ENCODE measurements around the gene EFTUD2. TPM values are rescaled to one million over a fixed set of nuclear protein-coding genes. Genes with fewer than 3 reads are reported as not detected.

The EFTUD2 gene
- polyA plus RNA-seq, 4 donors: 79.4 to 119 (median 110) TPM

- DNase-seq (ENCODE audit: low read depth in 4 of 4, low spot score in 3 of 4): no peak
Measured at GRCh38 chr17:44912763-44913544, 13.7 kb upstream of the EFTUD2 start.

- DNase-seq (ENCODE audit: low read depth in 4 of 4, low spot score in 3 of 4): no peak
Measured at GRCh38 chr17:44911133-44912001, 12.1 kb upstream of the EFTUD2 start.

DNA sequence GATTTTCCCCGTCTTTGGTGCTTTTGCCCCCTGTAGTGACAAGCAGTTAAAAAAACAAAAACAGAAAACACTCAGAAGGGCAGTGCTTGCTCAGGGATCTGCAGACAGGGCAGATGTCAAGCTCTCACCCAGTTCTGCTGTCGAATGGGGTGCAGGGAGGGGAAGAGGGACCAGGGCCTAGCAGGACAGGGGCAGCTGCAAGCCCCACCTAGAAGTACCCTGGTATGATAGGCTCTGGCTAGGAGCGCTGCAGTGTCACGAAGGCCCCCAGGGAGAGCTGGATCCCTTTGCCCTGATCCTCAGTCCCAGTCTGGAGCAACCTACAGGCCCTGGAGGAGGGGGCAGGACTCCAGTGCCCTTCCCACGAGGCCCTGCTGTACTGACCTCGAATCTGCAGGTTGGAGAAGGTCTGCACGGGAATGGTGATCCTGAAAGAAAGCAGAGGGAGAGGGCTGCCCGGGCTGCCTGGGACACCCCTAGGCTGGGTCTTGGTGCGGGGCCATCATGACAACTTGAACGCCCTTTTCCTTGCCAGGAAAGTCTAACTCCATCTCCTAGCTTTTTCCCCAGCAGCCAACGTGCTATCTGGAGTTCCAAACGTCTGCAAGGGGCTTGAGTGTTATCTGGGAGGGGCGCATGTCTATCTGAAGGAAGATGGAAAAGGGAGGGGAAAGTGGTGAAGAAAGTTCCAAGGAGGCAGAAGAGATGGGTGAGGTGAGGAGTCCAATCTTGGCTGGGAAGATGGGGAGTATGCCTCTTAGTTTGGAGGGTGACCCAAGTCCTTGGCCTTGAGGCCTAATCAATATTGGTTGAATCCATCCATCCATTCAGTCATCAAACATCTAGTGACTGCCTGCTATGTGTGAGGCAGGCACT, 11.2 kb upstream of the EFTUD2 start:
- no peak for DNase-seq (ENCODE audit: low read depth in 4 of 4, low spot score in 3 of 4)

DNA sequence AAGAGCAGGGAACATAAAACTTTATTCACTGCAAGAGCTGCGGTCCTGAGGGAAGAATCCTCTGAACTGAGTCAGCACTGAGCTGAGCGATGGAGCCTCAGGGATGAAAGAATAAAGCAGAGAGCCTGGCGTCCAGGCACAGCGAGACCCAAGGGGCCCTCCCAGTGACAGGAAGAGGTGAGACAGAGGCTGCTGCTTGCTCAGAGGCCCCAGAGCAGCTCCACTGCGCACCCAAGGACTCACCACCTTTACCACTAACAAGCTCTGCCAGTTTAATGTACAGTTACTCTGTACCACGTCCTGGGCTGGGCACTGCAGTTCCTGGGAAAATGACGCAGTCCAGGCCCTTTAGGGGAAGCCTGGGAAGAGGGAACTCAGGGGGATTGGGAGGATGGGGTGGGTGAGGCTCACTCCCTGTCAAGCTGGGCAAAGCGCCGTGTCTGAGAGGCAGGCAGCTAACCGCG, 10.5 kb upstream of the EFTUD2 start:
- DNase-seq (ENCODE audit: low read depth in 4 of 4, low spot score in 3 of 4): no peak

DNA sequence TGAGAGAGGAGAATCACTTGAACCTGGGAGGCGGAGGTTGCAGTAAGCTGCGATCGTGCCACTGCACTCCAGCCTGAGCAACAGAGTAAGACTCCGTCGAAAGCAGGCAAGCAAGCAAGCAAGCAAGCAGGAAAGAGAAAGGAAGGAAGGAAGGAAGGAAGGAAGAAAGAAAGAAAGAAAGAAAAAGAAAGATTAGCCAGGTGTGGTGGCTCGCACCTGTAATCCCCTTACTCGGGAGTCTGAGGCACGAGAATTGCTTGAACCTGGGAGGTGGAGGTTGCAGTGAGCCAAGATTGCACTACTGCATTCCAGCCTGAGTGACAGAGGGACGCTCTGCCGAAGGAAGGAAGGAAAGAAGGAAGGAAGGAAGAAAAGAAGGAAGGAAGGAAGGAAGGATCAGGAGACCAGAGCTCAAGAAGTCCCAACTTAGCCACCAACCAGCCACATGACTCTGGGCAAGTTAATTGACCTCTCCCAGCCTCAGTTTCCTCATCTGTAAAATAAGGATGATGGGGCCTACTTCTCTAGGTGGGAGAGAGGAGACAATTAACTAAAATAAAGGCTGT, 9.6 kb upstream of the EFTUD2 start:
- no peak for DNase-seq (ENCODE audit: low read depth in 4 of 4, low spot score in 3 of 4)

DNA sequence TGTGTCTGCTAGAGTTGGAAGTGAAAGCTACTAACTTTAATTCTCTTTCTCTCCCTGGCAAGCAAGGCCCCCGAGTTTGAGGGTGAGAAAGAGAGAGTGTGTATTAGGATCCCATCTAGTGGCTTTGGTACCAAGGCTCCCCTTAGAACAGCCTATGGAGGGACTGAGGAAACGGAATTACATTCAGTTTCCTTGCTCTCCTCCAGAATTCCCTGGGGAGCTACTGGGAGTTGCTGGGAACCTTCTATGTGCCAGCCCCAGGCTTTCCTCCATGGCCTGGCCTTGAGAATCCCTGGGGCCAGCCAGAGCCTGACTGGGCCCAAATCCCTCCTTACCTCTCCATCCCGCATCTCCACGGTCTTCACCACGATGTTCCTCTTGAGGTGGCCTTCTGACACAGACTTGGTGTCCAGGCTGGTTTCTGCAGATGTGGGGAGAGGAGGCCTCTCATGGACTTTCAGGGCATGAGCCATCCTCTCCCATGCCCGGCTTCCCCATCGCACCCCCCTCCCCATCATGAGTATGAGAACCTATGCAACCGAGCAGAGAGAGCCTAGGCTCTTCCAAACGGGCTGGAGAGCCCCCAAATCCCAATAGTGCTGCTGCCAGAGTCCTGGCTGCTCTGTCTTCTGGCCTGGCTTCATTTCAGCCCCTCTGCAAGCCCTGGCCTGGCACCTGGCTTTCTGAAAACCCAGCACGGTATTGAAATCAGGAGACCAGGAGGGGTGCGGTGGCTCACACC, 8.7 kb upstream of the EFTUD2 start:
- DNase-seq (ENCODE audit: low read depth in 4 of 4, low spot score in 3 of 4): no peak

GRCh38 chr17:44906763-44907728, 7.8 kb upstream of the EFTUD2 start:
- no peak for DNase-seq (ENCODE audit: low read depth in 4 of 4, low spot score in 3 of 4)

GRCh38 chr17:44906010-44906646, 6.9 kb upstream of the EFTUD2 start:
- DNase-seq (ENCODE audit: low read depth in 4 of 4, low spot score in 3 of 4): no peak

GRCh38 chr17:44905006-44906000, 6.1 kb upstream of the EFTUD2 start:
- no peak for DNase-seq (ENCODE audit: low read depth in 4 of 4, low spot score in 3 of 4)

GRCh38 chr17:44904001-44904984, 5.0 kb upstream of the EFTUD2 start:
- no peak for DNase-seq (ENCODE audit: low read depth in 4 of 4, low spot score in 3 of 4)

DNA sequence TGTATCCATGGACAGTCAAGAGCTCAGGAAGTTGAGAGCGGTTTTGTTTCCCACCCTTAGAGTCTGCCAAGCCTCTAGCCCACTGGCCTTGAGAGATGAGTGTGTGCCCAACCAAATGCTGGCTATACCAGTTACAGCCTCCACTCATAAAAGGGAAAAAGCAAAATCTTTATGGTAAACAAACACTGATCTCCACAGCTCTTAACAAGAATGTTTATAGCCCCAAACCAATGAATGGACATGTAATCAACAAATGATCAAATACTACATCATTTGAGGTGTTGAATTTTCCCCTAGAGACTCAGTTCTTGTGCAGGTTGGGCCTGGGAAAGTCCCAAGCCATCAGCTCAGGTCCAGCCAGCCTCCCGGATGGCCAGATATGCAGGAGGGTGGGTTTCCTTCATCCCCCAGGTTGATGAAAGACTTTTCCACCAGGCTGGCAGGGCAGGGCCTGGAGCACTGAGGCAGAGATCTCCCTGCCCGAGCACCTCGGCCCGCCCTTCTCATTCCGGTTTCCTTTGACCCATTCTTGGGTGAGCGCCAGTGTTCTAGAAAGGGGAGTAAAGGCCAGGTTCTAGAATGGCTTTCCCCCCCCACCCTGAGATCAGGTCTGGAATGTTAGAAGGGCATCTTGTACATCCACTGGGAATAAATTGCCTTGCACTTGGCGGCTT, 3.9 kb upstream of the EFTUD2 start:
- DNase-seq (ENCODE audit: low read depth in 4 of 4, low spot score in 3 of 4): no peak

DNA sequence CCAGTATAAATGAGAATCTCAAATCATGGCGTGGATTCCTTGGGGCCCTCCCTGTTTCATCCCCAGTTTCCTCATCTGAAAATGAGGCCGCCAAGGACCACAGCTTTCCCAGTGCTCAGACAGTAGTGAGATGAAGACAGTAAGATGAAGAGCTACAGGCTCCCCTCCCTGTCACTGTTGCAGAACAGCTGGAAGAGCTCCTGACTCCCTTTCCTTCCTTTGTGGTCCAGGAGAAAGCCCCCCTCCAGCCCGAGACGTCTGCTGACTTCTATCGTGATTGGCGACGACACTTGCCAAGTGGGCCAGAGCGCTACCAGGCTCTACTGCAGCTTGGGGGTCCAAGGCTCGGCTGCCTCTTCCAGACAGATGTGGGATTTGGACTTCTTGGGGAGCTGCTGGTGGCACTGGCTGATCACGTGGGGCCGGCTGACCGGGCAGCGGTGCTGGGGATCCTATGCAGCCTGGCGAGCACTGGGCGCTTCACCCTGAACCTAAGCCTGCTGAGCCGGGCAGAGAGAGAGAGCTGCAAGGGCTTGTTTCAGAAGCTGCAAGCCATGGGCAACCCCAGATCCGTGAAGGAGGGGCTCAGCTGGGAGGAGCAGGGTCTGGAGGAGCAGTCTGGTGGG, 3.0 kb upstream of the EFTUD2 start:
- no peak for DNase-seq (ENCODE audit: low read depth in 4 of 4, low spot score in 3 of 4)

GRCh38 chr17:44901411-44901921, 2.2 kb upstream of the EFTUD2 start:
- no peak for DNase-seq (ENCODE audit: low read depth in 4 of 4, low spot score in 3 of 4)

DNA sequence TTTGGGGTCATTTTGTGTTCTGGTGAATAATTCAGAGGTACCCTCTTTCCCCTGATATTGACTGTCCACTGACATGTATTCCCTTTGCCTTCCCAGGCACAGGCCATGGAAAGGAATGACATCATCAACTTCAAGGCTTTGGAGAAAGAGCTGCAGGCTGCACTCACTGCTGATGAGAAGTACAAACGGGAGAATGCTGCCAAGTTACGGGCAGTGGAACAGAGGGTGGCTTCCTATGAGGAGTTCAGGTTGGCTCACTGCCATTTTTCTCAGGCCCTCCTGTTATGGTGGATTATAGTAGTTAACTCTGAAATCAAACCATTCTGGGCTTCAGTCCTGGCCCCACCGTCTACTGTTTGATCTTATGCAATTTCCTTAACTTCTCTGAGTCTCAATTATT, 1.6 kb upstream of the EFTUD2 start:
- DNase-seq (ENCODE audit: low read depth in 4 of 4, low spot score in 3 of 4): no peak

DNA sequence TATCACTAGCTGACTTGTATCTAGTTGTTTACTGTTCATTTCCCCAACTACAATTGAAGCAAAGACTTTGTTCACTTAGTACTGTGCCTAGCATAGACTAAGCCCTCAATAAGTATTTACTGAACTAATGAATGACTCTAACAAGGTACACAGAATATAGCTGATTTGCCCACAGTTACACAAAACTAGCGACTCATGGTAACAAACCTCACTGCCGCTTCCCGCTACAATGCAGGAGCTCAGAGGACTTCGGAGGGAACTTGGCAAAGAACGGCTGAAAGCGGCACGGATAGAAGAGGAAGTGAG, 524 bp downstream of the EFTUD2 start:
- no peak for DNase-seq (ENCODE audit: low read depth in 4 of 4, low spot score in 3 of 4)

All from left renal pelvis (tissue), 4 donors.